Measurements from ENCODE around the gene RNH1.

Gene RNH1

GRCh38 chr11:496834-497564 is 10.0 kb downstream of the RNH1 start:
- DNase-seq (ENCODE audit: extremely low read depth, low read depth) = no peak
- TF ChIP-seq CTCF (IDR thresholded peaks at IDR 0.05; ENCODE audit: low read depth, low read length, missing control alignments) = no peak
- no peak overlapping the region for H3K4me3 ChIP-seq (replicated peaks; ENCODE audit: low read depth, low read length)

- DNase-seq (ENCODE audit: extremely low read depth, low read depth) = no peak
- TF ChIP-seq CTCF (IDR thresholded peaks at IDR 0.05; ENCODE audit: low read depth, low read length, missing control alignments) = no peak
- H3K4me3 ChIP-seq (replicated peaks; ENCODE audit: low read depth, low read length) = no peak overlapping the region
Measured at GRCh38 chr11:495537-495931, 11.5 kb downstream of the RNH1 start.

- TF ChIP-seq CTCF (IDR thresholded peaks at IDR 0.05; ENCODE audit: low read depth, low read length, missing control alignments) = no peak
- no peak overlapping the region for H3K4me3 ChIP-seq (replicated peaks; ENCODE audit: low read depth, low read length)
- no peak for DNase-seq (ENCODE audit: extremely low read depth, low read depth)
Measured at GRCh38 chr11:494761-495536, 12.1 kb downstream of the RNH1 start.

GRCh38 chr11:492427-493226 is 14.4 kb downstream of the RNH1 start:
- no peak overlapping the region for H3K4me3 ChIP-seq (replicated peaks; ENCODE audit: low read depth, low read length)
- DNase-seq (ENCODE audit: extremely low read depth, low read depth) = no peak
- no peak for TF ChIP-seq CTCF (IDR thresholded peaks at IDR 0.05; ENCODE audit: low read depth, low read length, missing control alignments)

GRCh38 chr11:491358-491757 is 15.7 kb downstream of the RNH1 start:
- no peak overlapping the region for H3K4me3 ChIP-seq (replicated peaks; ENCODE audit: low read depth, low read length)
- no peak for TF ChIP-seq CTCF (IDR thresholded peaks at IDR 0.05; ENCODE audit: low read depth, low read length, missing control alignments)
- DNase-seq (ENCODE audit: extremely low read depth, low read depth) = no peak

- TF ChIP-seq CTCF (IDR thresholded peaks at IDR 0.05; ENCODE audit: low read depth, low read length, missing control alignments) = no peak
- no peak for DNase-seq (ENCODE audit: extremely low read depth, low read depth)
- H3K4me3 ChIP-seq (replicated peaks; ENCODE audit: low read depth, low read length) = no peak overlapping the region
Measured at GRCh38 chr11:490930-491260, 16.1 kb downstream of the RNH1 start.
